ENCODE data around the gene SERTAD2. TPM values are rescaled to one million over a fixed set of nuclear protein-coding genes. Genes with fewer than 3 reads are reported as not detected.

Gene SERTAD2
- total RNA-seq, 2 experiments from 2014 or later = 11.4 to 11.6 TPM

- CTCF ChIA-PET = interaction anchor here (0.5 to 2.6 kb wide), 13 partner anchors 9 to 328 kb away, joined by 3 to 12 read pairs (median 3); partner anchors contain the start of gene AFTPH
- no peak overlapping the region for H3K4me3 Mint-ChIP-seq
- DNase-seq = no peak
- H3K4me1 Mint-ChIP-seq (ENCODE audit: low read depth) = peaks cover 8% of the 10 kb centered on the region
- H3K9me3 Mint-ChIP-seq = no peaks in the 10 kb centered on the region
- no peaks in the 10 kb centered on the region for H3K27me3 Mint-ChIP-seq (ENCODE audit: low read depth)
- no peak overlapping the region for H3K27ac Mint-ChIP-seq
- peaks cover 14% of the 10 kb centered on the region for H3K36me3 Mint-ChIP-seq (ENCODE audit: low read depth)
- intact Hi-C loops (cut with micrococcal nuclease) = loop anchor here (2.0 kb wide), 1 partner anchor 63 kb away; no protein-coding TSS in a partner anchor
Measured at GRCh38 chr2:64586054-64586453, 67.7 kb downstream of the SERTAD2 start.

- Mint-ChIP-seq H3K9me3 (no peaks in the 10 kb centered on the region), H3K4me1 (ENCODE audit: low read depth) (peaks cover 6% of the 10 kb centered on the region), H3K36me3 (ENCODE audit: low read depth) (peaks cover 7% of the 10 kb centered on the region), H3K4me3 (no peak overlapping the region), H3K27ac (no peak overlapping the region), H3K27me3 (ENCODE audit: low read depth) (no peaks in the 10 kb centered on the region)
- DNase-seq = no peak
- CTCF ChIA-PET = interaction anchor here (0.5 to 3.2 kb wide), 8 partner anchors 8 to 435 kb away, joined by 3 to 10 read pairs (median 4); no protein-coding TSS in a partner anchor
- intact Hi-C loops (cut with micrococcal nuclease) = no loop called here
Measured at GRCh38 chr2:64582774-64583340, 70.9 kb downstream of the SERTAD2 start.

GRCh38 chr2:64581777-64582539 lies 71.8 kb downstream of the SERTAD2 start:
- H3K4me1 Mint-ChIP-seq (ENCODE audit: low read depth) = peaks cover 5% of the 10 kb centered on the region
- H3K36me3 Mint-ChIP-seq (ENCODE audit: low read depth) = peaks cover 7% of the 10 kb centered on the region
- intact Hi-C loops (cut with micrococcal nuclease) = no loop called here
- CTCF ChIA-PET = interaction anchor here (0.6 to 3.2 kb wide), 5 partner anchors 9 to 253 kb away, joined by 3 to 10 read pairs (median 3); no protein-coding TSS in a partner anchor
- H3K4me3 Mint-ChIP-seq = no peak overlapping the region
- no peaks in the 10 kb centered on the region for H3K27me3 Mint-ChIP-seq (ENCODE audit: low read depth)
- no peak overlapping the region for H3K27ac Mint-ChIP-seq
- H3K9me3 Mint-ChIP-seq = no peaks in the 10 kb centered on the region
- no peak for DNase-seq

Other genes starting within 250 kb of the SERTAD2 start
- 1 to 10 TPM; 1.0 to 1.5 TPM for gene LGALSL, start 199.8 kb downstream of the SERTAD2 start, total RNA-seq
- 10 to 100 TPM; 25.3 to 27.3 TPM for gene AFTPH, start 129.6 kb downstream of the SERTAD2 start, total RNA-seq